GM13977 (cell line): ENCODE measurements around the gene ARHGAP33.

Experiments used
- DNase-seq: peaks from one replicate; pipeline ENCODE4 v3.0.0; 2012; ENCODE audit warnings: low spot score
- in situ Hi-C: fragments of 300-500 bp; cut with MboI; formaldehyde crosslinking; loops from one replicate; pipeline ENCODE4 v1.12.0; 2022; ENCODE audit warnings: low sequenced_read_pairs, low pct_unique_long_range_greater_than_20kb, mixed read lengths, inconsistent platforms; ENCODE audit not compliant: unreplicated experiment
- TF ChIP-seq, protein P1 (sequence below): IDR thresholded peaks from 2 replicates; pipeline ENCODE4 v1.5.1; 2012; ENCODE audit warnings: mild to moderate bottlenecking, control low read depth; ENCODE audit not compliant: insufficient read depth; ENCODE audit errors: extremely low read depth, missing control alignments

ARHGAP33 gene, protein sequence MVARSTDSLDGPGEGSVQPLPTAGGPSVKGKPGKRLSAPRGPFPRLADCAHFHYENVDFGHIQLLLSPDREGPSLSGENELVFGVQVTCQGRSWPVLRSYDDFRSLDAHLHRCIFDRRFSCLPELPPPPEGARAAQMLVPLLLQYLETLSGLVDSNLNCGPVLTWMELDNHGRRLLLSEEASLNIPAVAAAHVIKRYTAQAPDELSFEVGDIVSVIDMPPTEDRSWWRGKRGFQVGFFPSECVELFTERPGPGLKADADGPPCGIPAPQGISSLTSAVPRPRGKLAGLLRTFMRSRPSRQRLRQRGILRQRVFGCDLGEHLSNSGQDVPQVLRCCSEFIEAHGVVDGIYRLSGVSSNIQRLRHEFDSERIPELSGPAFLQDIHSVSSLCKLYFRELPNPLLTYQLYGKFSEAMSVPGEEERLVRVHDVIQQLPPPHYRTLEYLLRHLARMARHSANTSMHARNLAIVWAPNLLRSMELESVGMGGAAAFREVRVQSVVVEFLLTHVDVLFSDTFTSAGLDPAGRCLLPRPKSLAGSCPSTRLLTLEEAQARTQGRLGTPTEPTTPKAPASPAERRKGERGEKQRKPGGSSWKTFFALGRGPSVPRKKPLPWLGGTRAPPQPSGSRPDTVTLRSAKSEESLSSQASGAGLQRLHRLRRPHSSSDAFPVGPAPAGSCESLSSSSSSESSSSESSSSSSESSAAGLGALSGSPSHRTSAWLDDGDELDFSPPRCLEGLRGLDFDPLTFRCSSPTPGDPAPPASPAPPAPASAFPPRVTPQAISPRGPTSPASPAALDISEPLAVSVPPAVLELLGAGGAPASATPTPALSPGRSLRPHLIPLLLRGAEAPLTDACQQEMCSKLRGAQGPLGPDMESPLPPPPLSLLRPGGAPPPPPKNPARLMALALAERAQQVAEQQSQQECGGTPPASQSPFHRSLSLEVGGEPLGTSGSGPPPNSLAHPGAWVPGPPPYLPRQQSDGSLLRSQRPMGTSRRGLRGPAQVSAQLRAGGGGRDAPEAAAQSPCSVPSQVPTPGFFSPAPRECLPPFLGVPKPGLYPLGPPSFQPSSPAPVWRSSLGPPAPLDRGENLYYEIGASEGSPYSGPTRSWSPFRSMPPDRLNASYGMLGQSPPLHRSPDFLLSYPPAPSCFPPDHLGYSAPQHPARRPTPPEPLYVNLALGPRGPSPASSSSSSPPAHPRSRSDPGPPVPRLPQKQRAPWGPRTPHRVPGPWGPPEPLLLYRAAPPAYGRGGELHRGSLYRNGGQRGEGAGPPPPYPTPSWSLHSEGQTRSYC

DNA sequence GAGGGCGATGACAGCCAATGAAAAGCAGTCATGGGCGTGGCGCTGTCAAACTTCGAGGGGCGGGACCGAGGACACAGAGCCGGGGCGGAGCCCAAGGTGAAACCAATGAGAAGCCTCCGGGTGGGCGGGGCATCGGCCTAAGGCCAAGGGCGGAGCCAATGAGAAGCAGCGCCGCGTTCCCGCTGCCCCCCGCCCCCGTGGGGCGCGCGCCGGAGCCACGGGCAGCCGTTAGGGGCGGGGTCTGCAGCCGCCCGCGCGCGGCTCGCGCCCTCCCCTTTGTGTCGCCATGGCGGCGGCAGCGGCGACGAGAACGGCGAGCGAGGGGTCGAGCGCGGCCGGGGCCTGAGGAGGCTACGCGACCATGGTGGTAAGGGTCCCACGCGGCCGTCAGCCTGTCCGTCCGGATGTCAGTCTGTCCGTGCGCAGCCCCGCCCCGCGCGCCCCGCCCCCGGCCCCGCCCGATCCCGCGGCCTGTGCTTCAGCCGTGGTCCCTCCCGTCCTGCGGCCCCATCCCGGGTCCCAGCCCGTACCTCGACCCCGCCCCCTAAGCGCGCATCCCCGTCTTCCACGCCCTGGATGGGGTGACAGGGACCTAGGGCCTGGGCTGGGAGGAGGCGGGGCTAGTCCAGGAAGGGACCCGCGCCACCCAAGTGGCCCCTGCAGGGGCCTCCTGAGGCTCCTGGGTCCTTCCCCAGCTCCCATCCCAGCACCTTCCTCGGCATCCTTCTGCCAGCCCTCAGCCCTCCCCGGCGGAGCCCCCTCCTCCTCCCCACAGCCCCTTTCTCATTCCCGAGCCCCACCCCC lies at the start of gene ARHGAP33:
Gene ARHGAP33, plus strand, starts transcription at position 267 of the 804 bp plus-strand sequence. Its CDS starts 95 bp downstream, at position 362.
- peak; percentile 100 for DNase-seq
- in situ Hi-C loops, result no loop called here
- TF ChIP-seq, protein P1, sequence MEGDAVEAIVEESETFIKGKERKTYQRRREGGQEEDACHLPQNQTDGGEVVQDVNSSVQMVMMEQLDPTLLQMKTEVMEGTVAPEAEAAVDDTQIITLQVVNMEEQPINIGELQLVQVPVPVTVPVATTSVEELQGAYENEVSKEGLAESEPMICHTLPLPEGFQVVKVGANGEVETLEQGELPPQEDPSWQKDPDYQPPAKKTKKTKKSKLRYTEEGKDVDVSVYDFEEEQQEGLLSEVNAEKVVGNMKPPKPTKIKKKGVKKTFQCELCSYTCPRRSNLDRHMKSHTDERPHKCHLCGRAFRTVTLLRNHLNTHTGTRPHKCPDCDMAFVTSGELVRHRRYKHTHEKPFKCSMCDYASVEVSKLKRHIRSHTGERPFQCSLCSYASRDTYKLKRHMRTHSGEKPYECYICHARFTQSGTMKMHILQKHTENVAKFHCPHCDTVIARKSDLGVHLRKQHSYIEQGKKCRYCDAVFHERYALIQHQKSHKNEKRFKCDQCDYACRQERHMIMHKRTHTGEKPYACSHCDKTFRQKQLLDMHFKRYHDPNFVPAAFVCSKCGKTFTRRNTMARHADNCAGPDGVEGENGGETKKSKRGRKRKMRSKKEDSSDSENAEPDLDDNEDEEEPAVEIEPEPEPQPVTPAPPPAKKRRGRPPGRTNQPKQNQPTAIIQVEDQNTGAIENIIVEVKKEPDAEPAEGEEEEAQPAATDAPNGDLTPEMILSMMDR, result no peak

- TF ChIP-seq, protein P1, result no peak
- in situ Hi-C loops, result no loop called here
- DNase-seq, result peak; percentile 14
These were observed 48.1 kb upstream of the ARHGAP33 start for GRCh38 chr19:35727053-35727955.

GRCh38 chr19:35727956-35728706 lies 47.2 kb upstream of the ARHGAP33 start:
- TF ChIP-seq, protein P1, result no peak
- in situ Hi-C loops, result no loop called here
- DNase-seq, result no peak

- TF ChIP-seq, protein P1, result no peak
- in situ Hi-C loops, result no loop called here
- no peak for DNase-seq
These were observed 46.3 kb upstream of the ARHGAP33 start for GRCh38 chr19:35729021-35729420.

DNA sequence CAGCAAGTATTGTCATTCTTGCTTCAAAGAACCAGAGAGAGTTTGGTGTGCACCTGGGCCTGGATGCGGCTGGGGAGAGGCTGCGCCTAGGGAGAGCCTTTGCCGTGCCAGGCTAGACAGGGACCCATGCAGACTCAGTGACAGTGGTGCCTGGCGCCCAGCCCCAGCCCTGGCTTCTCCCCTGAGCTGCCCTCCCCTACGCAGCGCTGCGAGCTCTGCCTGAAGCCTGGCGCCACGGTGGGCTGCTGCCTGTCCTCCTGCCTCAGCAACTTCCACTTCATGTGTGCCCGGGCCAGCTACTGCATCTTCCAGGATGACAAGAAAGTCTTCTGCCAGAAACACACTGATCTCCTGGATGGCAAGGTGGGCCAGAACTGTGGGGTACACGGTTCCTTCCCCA lies 45.6 kb upstream of the ARHGAP33 start:
- TF ChIP-seq, protein P1, result no peak
- in situ Hi-C loops, result no loop called here
- peak; percentile 14 for DNase-seq
